Transverse colon (tissue), 4 donors: Measurements from ENCODE around the gene GADD45A. TPM values are rescaled to one million over a fixed set of nuclear protein-coding genes. Genes with fewer than 3 reads are reported as not detected.

Experiments
- DNase-seq: peaks from one replicate; pipeline ENCODE4 v3.0.0-alpha.2; 2019
- H3K27ac ChIP-seq, 4 donors: fragments of 200-600 bp; sonication (generic); 2 replicates each; pipeline ENCODE4 v1.5.1; 2016 to 2018; ENCODE audit warnings: inconsistent platforms in 4 of 4
- H3K27me3 ChIP-seq: fragments of 200-600 bp; sonication (generic); 2 replicates; pipeline ENCODE4 v1.5.1; 2017; ENCODE audit warnings: inconsistent platforms
- H3K36me3 ChIP-seq, 4 donors: fragments of 200-600 bp; sonication (generic); 2 replicates each; pipeline ENCODE4 v1.5.1; 2017 to 2019; ENCODE audit warnings: inconsistent platforms in 4 of 4
- H3K4me1 ChIP-seq, 4 donors: fragments of 200-600 bp; sonication (generic); 2 replicates each; pipeline ENCODE4 v1.5.1; 2017 to 2020; ENCODE audit warnings: inconsistent platforms in 4 of 4
- H3K4me3 ChIP-seq, 4 donors: fragments of 200-600 bp; sonication (generic); 1 replicate in 1 of 4; 2 replicates in 3 of 4; pipeline versions ENCODE4 v1.5.1 to v1.6.1; 2017 to 2019; ENCODE audit warnings: inconsistent platforms in 4 of 4
- H3K9me3 ChIP-seq, 2 donors: fragments of 200-600 bp; sonication (generic); 2 replicates each; pipeline ENCODE4 v1.5.1; 2017 to 2019; ENCODE audit warnings: inconsistent platforms in 2 of 2
- EP300 ChIP-seq: sonication (generic); formaldehyde crosslinking; IDR thresholded peaks from one replicate; pipeline ENCODE4 v1.6.1; 2017; ENCODE audit warnings: antibody characterized with exemption, low read depth
- POLR2A ChIP-seq: fragments of 450-650 bp; IDR thresholded peaks from one replicate; pipeline ENCODE4 v1.6.1; 2016; ENCODE audit warnings: antibody characterized with exemption, mild to moderate bottlenecking, moderate library complexity
- POLR2AphosphoS5 ChIP-seq, 3 donors: sonication (generic); formaldehyde crosslinking; IDR thresholded peaks; one replicate each; pipeline ENCODE4 v1.6.1; 2016; ENCODE audit warnings: antibody characterized with exemption in 3 of 3
- WGBS, 2 donors: methylation state at CpG; one replicate each; pipeline ENCODE4 v1.1.5; 2018; ENCODE audit warnings: low coverage in 1 of 2; 5-methylcytosine and 5-hydroxymethylcytosine counted together
- in situ Hi-C, 4 donors: fragments of 200-750 bp; cut with MboI; loops; one replicate each; pipeline versions ENCODE4 v1.15.0 to v1.15.1; 2017; ENCODE audit warnings: low sequenced_read_pairs in 3 of 4, low pct_ligation_motif_present in 1 of 4, low pct_unique_long_range_greater_than_20kb in 1 of 4
- intact Hi-C: fragments of 100-400 bp; cut with DNase I; formaldehyde crosslinking; loops from one replicate; pipeline ENCODE4 v1.15.1; 2023; ENCODE audit warnings: low total_unique reads
- total RNA-seq, 4 donors: library from RNA; depleted of rRNA; stranded (reverse); fragments of >200 nt; gene quantifications; one replicate each; pipeline ENCODE4 v1.1.0, GENCODE V29; 2016
- TF ChIP-seq, protein P1 (sequence below), 5 experiments: fragments of 200-600 bp in 3 of 5; fragments of 450-650 bp in 2 of 5; sonication (generic) in 3 of 5; IDR thresholded peaks; 1 replicate in 2 of 5; 2 replicates in 3 of 5; pipeline ENCODE4 v1.5.1; 2016 to 2017; ENCODE audit warnings: antibody characterized with exemption in 5 of 5, inconsistent platforms in 3 of 5, mild to moderate bottlenecking in 2 of 5, moderate library complexity in 1 of 5

The GADD45A gene
- total RNA-seq, 4 donors from 2014 or later = 2.0 to 79.7 (median 69.9) TPM

DNA sequence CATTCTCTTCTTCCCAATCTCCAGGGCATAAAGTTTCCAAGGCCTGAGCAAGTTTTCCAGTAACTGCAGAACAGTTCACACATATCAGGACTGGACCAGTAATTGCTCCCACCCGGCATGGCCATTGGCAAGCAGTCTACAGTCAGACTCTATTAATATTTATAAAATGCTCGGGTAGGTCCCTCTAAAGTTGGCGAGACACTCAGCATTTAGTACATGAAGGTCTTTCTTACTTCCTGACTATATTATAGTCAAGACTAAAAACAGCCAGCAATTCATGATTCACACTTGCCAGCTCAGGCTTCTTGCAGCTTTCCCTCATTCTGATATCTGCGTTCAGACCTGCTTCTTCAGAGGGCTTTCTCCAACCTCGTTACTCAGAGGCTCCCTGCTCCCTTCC, 25.4 kb downstream of the GADD45A start:
- H3K4me1 ChIP-seq = peaks cover 16 to 69% (median 46%) of the 10 kb centered on the region in 4 donors
- in situ Hi-C loops (no loop called here), intact Hi-C loops (no loop called here)
- 30 to 61% methylated on average over 2 to 5 of the region's 5 CpGs for WGBS, 2 donors
- no peaks in the 10 kb centered on the region for H3K9me3 ChIP-seq
- peaks cover 0 to 3% (median 0%) of the 10 kb centered on the region in 4 donors for H3K36me3 ChIP-seq
- no peak overlapping the region for H3K4me3 ChIP-seq
- H3K27me3 ChIP-seq = no peaks in the 10 kb centered on the region
- H3K27ac ChIP-seq = peak overlapping the region; percentile 33 to 80 (median 76)
- DNase-seq = no peak
- TF ChIP-seq POLR2AphosphoS5 (IDR thresholded peaks at IDR 0.05) = no peak
- no peak for TF ChIP-seq EP300
- TF ChIP-seq POLR2A = no peak
- TF ChIP-seq, protein P1, sequence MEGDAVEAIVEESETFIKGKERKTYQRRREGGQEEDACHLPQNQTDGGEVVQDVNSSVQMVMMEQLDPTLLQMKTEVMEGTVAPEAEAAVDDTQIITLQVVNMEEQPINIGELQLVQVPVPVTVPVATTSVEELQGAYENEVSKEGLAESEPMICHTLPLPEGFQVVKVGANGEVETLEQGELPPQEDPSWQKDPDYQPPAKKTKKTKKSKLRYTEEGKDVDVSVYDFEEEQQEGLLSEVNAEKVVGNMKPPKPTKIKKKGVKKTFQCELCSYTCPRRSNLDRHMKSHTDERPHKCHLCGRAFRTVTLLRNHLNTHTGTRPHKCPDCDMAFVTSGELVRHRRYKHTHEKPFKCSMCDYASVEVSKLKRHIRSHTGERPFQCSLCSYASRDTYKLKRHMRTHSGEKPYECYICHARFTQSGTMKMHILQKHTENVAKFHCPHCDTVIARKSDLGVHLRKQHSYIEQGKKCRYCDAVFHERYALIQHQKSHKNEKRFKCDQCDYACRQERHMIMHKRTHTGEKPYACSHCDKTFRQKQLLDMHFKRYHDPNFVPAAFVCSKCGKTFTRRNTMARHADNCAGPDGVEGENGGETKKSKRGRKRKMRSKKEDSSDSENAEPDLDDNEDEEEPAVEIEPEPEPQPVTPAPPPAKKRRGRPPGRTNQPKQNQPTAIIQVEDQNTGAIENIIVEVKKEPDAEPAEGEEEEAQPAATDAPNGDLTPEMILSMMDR (IDR thresholded peaks at IDR 0.05) = no peak

GRCh38 chr1:67711158-67711854, 26.3 kb downstream of the GADD45A start:
- WGBS, 2 donors = 34 to 40% methylated on average over 6 to 7 of the region's 7 CpGs
- TF ChIP-seq, protein P1 (IDR thresholded peaks at IDR 0.05) = no peak
- TF ChIP-seq POLR2A (no peak), EP300 (no peak), POLR2AphosphoS5 (IDR thresholded peaks at IDR 0.05) (no peak)
- DNase-seq = no peak
- Histone ChIP-seq H3K4me1 (peaks cover 16 to 78% (median 46%) of the 10 kb centered on the region in 4 donors), H3K4me3 (no peak overlapping the region), H3K9me3 (no peaks in the 10 kb centered on the region), H3K27me3 (no peaks in the 10 kb centered on the region), H3K27ac (peak overlapping the region; percentile 74 to 81 (median 78)), H3K36me3 (no peaks in the 10 kb centered on the region)
- intact Hi-C loops (no loop called here), in situ Hi-C loops (no loop called here)

DNA sequence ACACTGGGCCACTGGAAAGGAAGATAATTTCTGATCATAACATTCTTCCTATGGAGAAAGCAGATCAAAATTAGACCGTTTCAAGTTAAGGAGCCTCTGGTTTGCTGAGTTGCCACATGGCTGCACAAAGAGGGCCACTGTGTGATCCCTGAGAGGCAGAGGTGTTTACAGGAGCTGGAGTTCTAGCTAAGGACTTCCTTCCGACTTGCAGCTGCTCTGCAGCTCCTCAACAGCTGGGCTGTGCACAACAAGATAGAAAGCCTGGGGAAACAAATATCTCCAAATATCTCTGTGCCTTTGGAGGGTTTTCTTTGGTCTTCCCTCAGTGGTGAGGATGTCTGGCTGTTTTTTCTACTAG, 26.8 kb downstream of the GADD45A start:
- in situ Hi-C loops = no loop called here
- peaks cover 18 to 82% (median 51%) of the 10 kb centered on the region in 4 donors for H3K4me1 ChIP-seq
- 21 to 25% methylated on average over 2 of the region's 2 CpGs for WGBS, 2 donors

DNA sequence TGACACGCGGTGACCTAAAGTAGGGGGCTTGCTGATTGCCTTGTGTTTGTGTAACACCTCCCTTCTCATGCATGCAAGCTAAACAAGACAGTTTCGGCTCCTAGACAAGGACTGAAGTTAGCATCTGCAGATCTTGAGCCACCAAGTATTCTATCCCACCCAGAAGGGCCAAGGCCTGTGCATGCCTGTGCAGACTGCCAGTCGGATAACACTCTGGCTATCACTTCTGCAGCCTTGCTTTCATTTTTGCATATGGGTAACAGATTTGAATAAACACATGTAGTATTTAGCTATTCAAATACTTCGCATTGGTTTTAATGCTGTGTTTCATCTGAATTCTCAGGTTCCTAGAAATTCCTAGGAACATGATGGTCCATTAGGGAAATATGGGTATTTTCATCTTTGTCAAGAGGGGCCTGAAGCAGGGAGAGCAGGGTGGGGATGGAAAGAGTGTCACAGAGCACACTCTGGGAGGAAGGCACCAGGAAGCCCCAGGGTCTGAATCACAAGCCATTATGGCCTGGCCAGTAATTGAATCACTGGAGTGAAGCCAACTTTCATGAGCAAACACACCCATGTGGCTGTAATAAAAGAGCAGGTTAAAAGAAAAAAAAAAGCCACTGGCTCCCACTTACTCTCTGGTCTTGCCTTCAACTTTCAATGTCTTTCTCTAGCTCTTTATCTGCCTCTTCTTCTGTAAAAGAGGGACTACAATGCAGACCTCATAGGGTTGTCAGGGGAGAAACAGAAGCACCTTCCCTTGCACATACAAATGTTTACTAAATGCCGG, 28.3 kb downstream of the GADD45A start:
- Histone ChIP-seq H3K27me3 (no peaks in the 10 kb centered on the region), H3K36me3 (no peaks in the 10 kb centered on the region), H3K9me3 (no peaks in the 10 kb centered on the region), H3K4me1 (peaks cover 28 to 85% (median 58%) of the 10 kb centered on the region in 4 donors), H3K27ac (peak overlapping the region; percentile 74 to 81 (median 78)), H3K4me3 (no peak overlapping the region)
- in situ Hi-C loops (no loop called here), intact Hi-C loops (no loop called here)
- TF ChIP-seq POLR2AphosphoS5 (IDR thresholded peaks at IDR 0.05) (peak in 2 of 3 donors; percentile 17 to 41), EP300 (no peak), POLR2A (no peak)
- DNase-seq = peak; percentile 70
- WGBS, 2 donors = 49 to 62% methylated on average over 3 to 6 of the region's 6 CpGs

More for the DNA sequence above, 26.8 kb downstream of the GADD45A start:
- no peak for DNase-seq
- TF ChIP-seq POLR2AphosphoS5 (IDR thresholded peaks at IDR 0.05) = no peak
- TF ChIP-seq POLR2A = no peak
- TF ChIP-seq, protein P1 (IDR thresholded peaks at IDR 0.05) = no peak
- no peak for TF ChIP-seq EP300
- Histone ChIP-seq H3K9me3 (no peaks in the 10 kb centered on the region), H3K27me3 (no peaks in the 10 kb centered on the region), H3K36me3 (no peaks in the 10 kb centered on the region), H3K27ac (peak overlapping the region; percentile 74 to 81 (median 78)), H3K4me3 (no peak overlapping the region)
- intact Hi-C loops = no loop called here
